ENCODE data around the gene CD6.

CD6 gene

DNA sequence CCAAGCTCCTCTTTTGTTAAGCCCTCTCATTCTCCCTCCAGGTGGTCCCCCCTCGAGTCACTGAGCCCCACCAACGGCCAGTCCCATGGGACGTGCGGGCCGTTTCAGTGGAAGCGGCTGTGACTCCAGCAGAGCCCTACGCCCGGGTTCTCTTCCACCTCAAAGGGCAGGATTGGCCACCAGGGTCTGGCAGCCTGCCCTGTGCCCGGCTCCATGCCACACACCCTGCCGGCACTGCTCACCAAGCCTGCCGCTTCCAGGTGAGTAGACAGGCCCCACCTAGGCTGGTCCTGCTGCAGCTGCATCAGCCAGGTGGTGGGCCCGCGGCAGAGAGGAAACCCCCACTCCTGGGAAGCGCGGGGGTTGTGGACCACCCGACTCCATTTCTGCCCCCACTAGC lies 43.9 kb upstream of the CD6 start:
- Histone ChIP-seq H3K79me1 (ENCODE audit: low read length) (peaks cover 3% of the 10 kb centered on the region), H2BK5ac (ENCODE audit: low read length) (no peak overlapping the region), H3K4me1 (ENCODE audit: control insufficient read depth, low read depth, low read length) (peaks cover 3% of the 10 kb centered on the region), H3K79me2 (ENCODE audit: control insufficient read depth, insufficient read depth, low read length) (no peaks in the 10 kb centered on the region), H3K4me2 (ENCODE audit: low read length) (no peak overlapping the region), H3K4me3 (ENCODE audit: low read length) (no peak overlapping the region), H2BK120ac (ENCODE audit: low read depth, low read length) (no peak overlapping the region), H3K9ac (ENCODE audit: low read length) (no peak overlapping the region), H4K5ac (ENCODE audit: low read length) (no peak overlapping the region), H3K36me3 (ENCODE audit: control insufficient read depth, insufficient read depth, low read length) (peaks cover 2% of the 10 kb centered on the region), H3K27me3 (ENCODE audit: insufficient read depth, low read length, poor library complexity) (no peaks in the 10 kb centered on the region), H2AK5ac (ENCODE audit: low read length) (no peak overlapping the region), H4K8ac (ENCODE audit: low read depth, low read length) (no peak overlapping the region), H3K27ac (ENCODE audit: low read depth, low read length) (no peak overlapping the region), H3K23ac (ENCODE audit: low read length) (no peak overlapping the region), H3K4ac (ENCODE audit: low read depth, low read length) (no peak overlapping the region), H3K18ac (ENCODE audit: low read length) (no peak overlapping the region), H2BK15ac (replicated peaks; ENCODE audit: low read depth) (no peak overlapping the region), H3K56ac (ENCODE audit: low read length) (no peak overlapping the region)
- DNase-seq: no peak
- WGBS (ENCODE audit: extremely low coverage, insufficient coverage, low lambda C conversion rate): no CpG with 5 or more reads among the region's 16 CpGs

DNA sequence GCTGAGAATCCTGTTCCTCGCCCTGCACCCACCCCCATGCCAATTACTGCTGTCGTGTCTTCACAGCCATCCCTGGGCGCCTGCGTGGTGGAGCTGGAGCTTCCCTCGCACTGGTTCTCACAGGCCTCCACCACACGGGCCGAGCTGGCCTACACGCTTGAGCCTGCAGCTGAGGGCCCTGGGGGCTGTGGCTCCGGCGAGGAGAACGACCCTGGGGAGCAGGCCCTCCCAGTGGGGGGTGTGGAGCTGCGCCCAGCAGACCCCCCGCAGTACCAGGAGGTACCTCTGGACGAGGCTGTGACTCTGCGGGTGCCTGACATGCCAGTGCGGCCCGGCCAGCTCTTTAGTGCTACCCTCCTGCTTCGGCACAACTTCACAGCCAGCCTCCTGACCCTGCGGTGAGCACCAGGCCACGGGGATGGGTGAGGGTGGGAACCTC lies 42.9 kb upstream of the CD6 start:
- Histone ChIP-seq H4K8ac (ENCODE audit: low read depth, low read length) (no peak overlapping the region), H3K4me2 (ENCODE audit: low read length) (no peak overlapping the region), H2AK5ac (ENCODE audit: low read length) (no peak overlapping the region), H2BK5ac (ENCODE audit: low read length) (no peak overlapping the region), H3K79me2 (ENCODE audit: control insufficient read depth, insufficient read depth, low read length) (no peaks in the 10 kb centered on the region), H3K4me1 (ENCODE audit: control insufficient read depth, low read depth, low read length) (peaks cover 3% of the 10 kb centered on the region), H2BK15ac (replicated peaks; ENCODE audit: low read depth) (no peak overlapping the region), H3K27me3 (ENCODE audit: insufficient read depth, low read length, poor library complexity) (no peaks in the 10 kb centered on the region), H3K23ac (ENCODE audit: low read length) (no peak overlapping the region), H3K9ac (ENCODE audit: low read length) (no peak overlapping the region), H4K5ac (ENCODE audit: low read length) (no peak overlapping the region), H3K36me3 (ENCODE audit: control insufficient read depth, insufficient read depth, low read length) (peaks cover 2% of the 10 kb centered on the region), H3K18ac (ENCODE audit: low read length) (no peak overlapping the region), H3K4me3 (ENCODE audit: low read length) (no peak overlapping the region), H3K79me1 (ENCODE audit: low read length) (peaks cover 3% of the 10 kb centered on the region), H3K4ac (ENCODE audit: low read depth, low read length) (no peak overlapping the region), H3K56ac (ENCODE audit: low read length) (no peak overlapping the region), H3K27ac (ENCODE audit: low read depth, low read length) (no peak overlapping the region), H2BK120ac (ENCODE audit: low read depth, low read length) (no peak overlapping the region)
- DNase-seq: no peak
- no CpG with 5 or more reads among the region's 20 CpGs for WGBS (ENCODE audit: extremely low coverage, insufficient coverage, low lambda C conversion rate)

DNA sequence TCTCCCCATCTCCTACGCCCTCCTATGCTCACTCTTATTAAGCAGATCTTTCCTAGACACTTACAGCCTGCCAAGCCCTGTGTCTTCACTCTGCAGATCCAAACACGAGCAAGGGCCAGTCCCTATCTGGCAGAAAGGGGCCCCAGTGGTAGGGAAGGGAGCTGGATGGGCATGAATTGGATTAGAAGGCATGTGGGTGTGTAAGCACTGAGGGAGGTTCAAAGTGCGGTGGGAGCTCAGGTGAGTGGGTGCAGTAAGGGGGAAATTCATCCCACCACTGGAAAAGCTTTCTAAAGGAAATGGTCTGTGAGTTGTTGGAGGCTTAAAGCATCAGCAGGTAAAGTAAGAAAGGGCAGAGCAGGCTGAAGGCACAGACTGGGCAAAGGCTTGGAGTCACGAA lies 41.7 kb upstream of the CD6 start:
- Histone ChIP-seq H4K5ac (ENCODE audit: low read length) (no peak overlapping the region), H3K4me3 (ENCODE audit: low read length) (no peak overlapping the region), H2BK15ac (replicated peaks; ENCODE audit: low read depth) (no peak overlapping the region), H3K79me1 (ENCODE audit: low read length) (peaks cover 3% of the 10 kb centered on the region), H2BK5ac (ENCODE audit: low read length) (no peak overlapping the region), H3K4me1 (ENCODE audit: control insufficient read depth, low read depth, low read length) (no peaks in the 10 kb centered on the region), H3K23ac (ENCODE audit: low read length) (no peak overlapping the region), H3K9ac (ENCODE audit: low read length) (no peak overlapping the region), H3K27ac (ENCODE audit: low read depth, low read length) (no peak overlapping the region), H4K8ac (ENCODE audit: low read depth, low read length) (no peak overlapping the region), H3K56ac (ENCODE audit: low read length) (no peak overlapping the region), H3K79me2 (ENCODE audit: control insufficient read depth, insufficient read depth, low read length) (no peaks in the 10 kb centered on the region), H3K36me3 (ENCODE audit: control insufficient read depth, insufficient read depth, low read length) (peaks cover 2% of the 10 kb centered on the region), H3K4ac (ENCODE audit: low read depth, low read length) (no peak overlapping the region), H3K18ac (ENCODE audit: low read length) (no peak overlapping the region), H2BK120ac (ENCODE audit: low read depth, low read length) (no peak overlapping the region), H3K4me2 (ENCODE audit: low read length) (no peak overlapping the region), H3K27me3 (ENCODE audit: insufficient read depth, low read length, poor library complexity) (no peaks in the 10 kb centered on the region), H2AK5ac (ENCODE audit: low read length) (no peak overlapping the region)
- WGBS (ENCODE audit: extremely low coverage, insufficient coverage, low lambda C conversion rate): no CpG with 5 or more reads among the region's 4 CpGs
- no peak for DNase-seq

DNA sequence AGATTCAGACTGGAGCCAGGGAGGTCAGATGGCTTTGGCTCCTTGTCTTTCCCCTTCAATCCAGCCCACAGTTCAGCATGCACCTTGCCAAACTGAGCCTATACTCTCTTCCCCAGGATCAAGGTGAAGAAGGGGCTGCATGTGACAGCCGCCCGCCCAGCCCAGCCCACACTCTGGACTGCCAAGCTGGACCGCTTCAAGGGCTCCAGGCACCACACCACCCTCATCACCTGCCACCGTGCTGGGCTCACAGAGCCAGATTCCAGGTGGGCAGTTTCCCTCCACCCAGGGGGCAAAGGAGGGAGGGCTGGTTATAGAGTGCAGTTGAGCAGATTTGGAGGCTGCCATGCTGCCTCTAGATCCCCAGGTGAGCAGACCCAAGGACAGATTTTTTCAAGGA lies 41.1 kb upstream of the CD6 start:
- no peak overlapping the region for H3K27ac ChIP-seq (ENCODE audit: low read depth, low read length)
- no peak overlapping the region for H3K23ac ChIP-seq (ENCODE audit: low read length)
- no peak overlapping the region for H3K4ac ChIP-seq (ENCODE audit: low read depth, low read length)
- no peak for DNase-seq
- no peak overlapping the region for H3K9ac ChIP-seq (ENCODE audit: low read length)
- no peak overlapping the region for H2BK15ac ChIP-seq (replicated peaks; ENCODE audit: low read depth)
- peaks cover 1% of the 10 kb centered on the region for H3K79me1 ChIP-seq (ENCODE audit: low read length)
- H2BK5ac ChIP-seq (ENCODE audit: low read length): no peak overlapping the region
- H4K5ac ChIP-seq (ENCODE audit: low read length): no peak overlapping the region
- H3K56ac ChIP-seq (ENCODE audit: low read length): no peak overlapping the region
- no CpG with 5 or more reads among the region's 4 CpGs for WGBS (ENCODE audit: extremely low coverage, insufficient coverage, low lambda C conversion rate)
- H2AK5ac ChIP-seq (ENCODE audit: low read length): no peak overlapping the region
- H2BK120ac ChIP-seq (ENCODE audit: low read depth, low read length): no peak overlapping the region
- H3K18ac ChIP-seq (ENCODE audit: low read length): no peak overlapping the region
- H3K4me2 ChIP-seq (ENCODE audit: low read length): no peak overlapping the region
- H4K8ac ChIP-seq (ENCODE audit: low read depth, low read length): no peak overlapping the region
- peaks cover 2% of the 10 kb centered on the region for H3K36me3 ChIP-seq (ENCODE audit: control insufficient read depth, insufficient read depth, low read length)
- H3K79me2 ChIP-seq (ENCODE audit: control insufficient read depth, insufficient read depth, low read length): no peaks in the 10 kb centered on the region
- H3K4me3 ChIP-seq (ENCODE audit: low read length): no peak overlapping the region
- no peaks in the 10 kb centered on the region for H3K4me1 ChIP-seq (ENCODE audit: control insufficient read depth, low read depth, low read length)
- H3K27me3 ChIP-seq (ENCODE audit: insufficient read depth, low read length, poor library complexity): no peaks in the 10 kb centered on the region

DNA sequence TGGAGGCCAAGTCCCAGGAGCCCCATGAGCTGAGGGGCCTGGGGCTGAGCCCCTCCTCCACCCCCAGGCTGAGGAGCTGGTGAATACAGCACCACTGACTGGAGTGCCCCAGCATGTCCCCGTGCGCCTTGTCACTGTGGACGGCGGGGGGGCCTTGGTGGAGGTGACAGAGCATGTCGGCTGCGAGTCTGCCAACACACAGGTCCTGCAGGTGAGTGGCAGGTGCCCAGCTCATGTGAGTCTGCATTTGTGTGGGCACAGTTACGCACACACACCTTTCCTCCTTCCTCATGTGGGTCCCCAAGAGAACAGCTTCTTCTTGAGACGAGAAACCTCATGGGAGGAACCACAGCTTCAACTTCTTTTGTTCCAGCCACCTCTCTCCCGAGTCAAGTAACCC lies 39.6 kb upstream of the CD6 start:
- H3K4ac ChIP-seq (ENCODE audit: low read depth, low read length): no peak overlapping the region
- H4K8ac ChIP-seq (ENCODE audit: low read depth, low read length): no peak overlapping the region
- no peak for DNase-seq
- no peak overlapping the region for H4K5ac ChIP-seq (ENCODE audit: low read length)
- H3K56ac ChIP-seq (ENCODE audit: low read length): no peak overlapping the region
- no peak overlapping the region for H2BK15ac ChIP-seq (replicated peaks; ENCODE audit: low read depth)
- H3K27me3 ChIP-seq (ENCODE audit: insufficient read depth, low read length, poor library complexity): no peaks in the 10 kb centered on the region
- peaks cover 2% of the 10 kb centered on the region for H3K36me3 ChIP-seq (ENCODE audit: control insufficient read depth, insufficient read depth, low read length)
- no peaks in the 10 kb centered on the region for H3K4me1 ChIP-seq (ENCODE audit: control insufficient read depth, low read depth, low read length)
- H2BK5ac ChIP-seq (ENCODE audit: low read length): no peak overlapping the region
- H3K4me3 ChIP-seq (ENCODE audit: low read length): no peak overlapping the region
- H3K18ac ChIP-seq (ENCODE audit: low read length): no peak overlapping the region
- H2BK120ac ChIP-seq (ENCODE audit: low read depth, low read length): no peak overlapping the region
- no peak overlapping the region for H3K9ac ChIP-seq (ENCODE audit: low read length)
- H3K79me1 ChIP-seq (ENCODE audit: low read length): no peaks in the 10 kb centered on the region
- no peaks in the 10 kb centered on the region for H3K79me2 ChIP-seq (ENCODE audit: control insufficient read depth, insufficient read depth, low read length)
- H3K23ac ChIP-seq (ENCODE audit: low read length): no peak overlapping the region
- no CpG with 5 or more reads among the region's 9 CpGs for WGBS (ENCODE audit: extremely low coverage, insufficient coverage, low lambda C conversion rate)
- no peak overlapping the region for H3K4me2 ChIP-seq (ENCODE audit: low read length)
- no peak overlapping the region for H3K27ac ChIP-seq (ENCODE audit: low read depth, low read length)
- H2AK5ac ChIP-seq (ENCODE audit: low read length): no peak overlapping the region

DNA sequence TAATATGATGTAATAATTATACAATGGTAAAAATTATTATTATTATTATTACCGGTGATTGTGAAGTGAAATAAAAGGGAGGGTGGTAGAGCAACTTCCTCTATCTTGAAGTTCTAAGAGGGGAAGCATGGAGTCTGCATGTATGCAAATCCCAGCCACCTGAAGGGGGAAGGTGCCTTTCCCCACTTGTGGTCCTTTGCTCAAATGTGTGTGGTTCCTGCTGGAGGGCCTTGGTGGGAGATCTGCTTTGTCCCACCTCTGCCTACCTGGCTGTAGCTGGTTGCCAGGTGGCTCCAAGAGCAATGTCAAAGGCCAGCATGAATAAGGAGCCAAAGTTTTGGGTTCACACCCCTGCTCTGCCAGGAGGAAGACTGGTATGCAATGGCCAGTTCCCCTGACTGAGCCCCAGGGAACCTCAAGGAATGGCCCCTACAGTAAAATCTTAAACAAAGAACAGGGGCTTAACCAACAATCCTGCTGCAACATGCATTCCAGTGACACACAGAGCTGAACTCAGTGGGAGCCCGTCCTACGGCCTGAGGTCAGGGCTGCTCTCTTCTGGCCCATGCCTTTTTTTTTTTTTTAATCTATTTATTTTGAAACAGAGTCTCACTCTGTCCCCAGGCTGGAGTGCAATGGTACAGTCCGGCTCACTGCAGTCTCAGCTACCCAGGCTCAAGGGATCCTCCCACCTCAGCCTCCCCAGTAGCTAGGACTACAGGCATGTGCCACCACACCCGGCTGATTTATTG lies 38.7 kb upstream of the CD6 start:
- H3K9ac ChIP-seq (ENCODE audit: low read length): no peak overlapping the region

More for the DNA sequence above, 38.7 kb upstream of the CD6 start:
- Histone ChIP-seq H3K79me2 (ENCODE audit: control insufficient read depth, insufficient read depth, low read length) (no peaks in the 10 kb centered on the region), H3K4ac (ENCODE audit: low read depth, low read length) (no peak overlapping the region), H3K4me2 (ENCODE audit: low read length) (no peak overlapping the region), H3K27me3 (ENCODE audit: insufficient read depth, low read length, poor library complexity) (no peaks in the 10 kb centered on the region), H2BK15ac (replicated peaks; ENCODE audit: low read depth) (no peak overlapping the region), H3K18ac (ENCODE audit: low read length) (no peak overlapping the region), H3K36me3 (ENCODE audit: control insufficient read depth, insufficient read depth, low read length) (peaks cover 2% of the 10 kb centered on the region), H4K5ac (ENCODE audit: low read length) (no peak overlapping the region), H3K27ac (ENCODE audit: low read depth, low read length) (no peak overlapping the region), H2AK5ac (ENCODE audit: low read length) (no peak overlapping the region), H3K4me3 (ENCODE audit: low read length) (no peak overlapping the region), H3K79me1 (ENCODE audit: low read length) (no peaks in the 10 kb centered on the region), H2BK5ac (ENCODE audit: low read length) (no peak overlapping the region), H3K23ac (ENCODE audit: low read length) (no peak overlapping the region), H2BK120ac (ENCODE audit: low read depth, low read length) (no peak overlapping the region), H3K4me1 (ENCODE audit: control insufficient read depth, low read depth, low read length) (no peaks in the 10 kb centered on the region), H3K56ac (ENCODE audit: low read length) (no peak overlapping the region), H4K8ac (ENCODE audit: low read depth, low read length) (no peak overlapping the region)
- DNase-seq: peak; percentile 68
- no CpG with 5 or more reads among the region's 5 CpGs for WGBS (ENCODE audit: extremely low coverage, insufficient coverage, low lambda C conversion rate)

All from mesendoderm (in vitro differentiated cells).